Endothelial cell (in vitro differentiated cells): ENCODE results near the gene IGFBP6. TPM values are rescaled to one million over a fixed set of nuclear protein-coding genes. Genes with fewer than 3 reads are reported as not detected.

Source experiments
- DNase-seq: peaks from one replicate; pipeline ENCODE4 v3.0.0; 2021; ENCODE audit warnings: low spot score
- H3K27ac Mint-ChIP-seq: one replicate; pipeline ENCODE4 v1.8.0; 2021; ENCODE audit warnings: mixed read lengths, inconsistent platforms; ENCODE audit not compliant: unreplicated experiment
- H3K27me3 Mint-ChIP-seq: one replicate; pipeline ENCODE4 v1.8.0; 2021; ENCODE audit warnings: mild to moderate bottlenecking, moderate library complexity, mixed read lengths, inconsistent platforms; ENCODE audit not compliant: unreplicated experiment
- H3K36me3 Mint-ChIP-seq: one replicate; pipeline ENCODE4 v1.8.0; 2021; ENCODE audit warnings: mild to moderate bottlenecking, low read depth, mixed read lengths, inconsistent platforms; ENCODE audit not compliant: unreplicated experiment
- H3K4me1 Mint-ChIP-seq: one replicate; pipeline ENCODE4 v1.8.0; 2021; ENCODE audit warnings: mild to moderate bottlenecking, mixed read lengths, inconsistent platforms; ENCODE audit not compliant: unreplicated experiment
- H3K4me3 Mint-ChIP-seq: one replicate; pipeline ENCODE4 v1.8.0; 2021; ENCODE audit warnings: mild to moderate bottlenecking, mixed read lengths, inconsistent platforms; ENCODE audit not compliant: unreplicated experiment
- H3K9me3 Mint-ChIP-seq: one replicate; pipeline ENCODE4 v1.8.0; 2021; ENCODE audit warnings: mixed read lengths, inconsistent platforms; ENCODE audit not compliant: unreplicated experiment
- total RNA-seq: library from RNA; stranded (reverse); fragmentation: NEBNext Ultra II Directional; extraction: Animal tissue kit (Norgen Biotek cat#: 25700); gene quantifications from one replicate; pipeline ENCODE4 v1.2.1, GENCODE V29; 2021; ENCODE audit not compliant: unreplicated experiment
- TF ChIP-seq, protein P1 (sequence below): fragments of 200-600 bp; sonication (generic); IDR thresholded peaks from one replicate; pipeline ENCODE4 v1.5.0; 2021; ENCODE audit warnings: antibody characterized with exemption; ENCODE audit not compliant: unreplicated experiment

Gene IGFBP6
- total RNA-seq, 1 donor from 2014 or later = 21.1 TPM

DNA sequence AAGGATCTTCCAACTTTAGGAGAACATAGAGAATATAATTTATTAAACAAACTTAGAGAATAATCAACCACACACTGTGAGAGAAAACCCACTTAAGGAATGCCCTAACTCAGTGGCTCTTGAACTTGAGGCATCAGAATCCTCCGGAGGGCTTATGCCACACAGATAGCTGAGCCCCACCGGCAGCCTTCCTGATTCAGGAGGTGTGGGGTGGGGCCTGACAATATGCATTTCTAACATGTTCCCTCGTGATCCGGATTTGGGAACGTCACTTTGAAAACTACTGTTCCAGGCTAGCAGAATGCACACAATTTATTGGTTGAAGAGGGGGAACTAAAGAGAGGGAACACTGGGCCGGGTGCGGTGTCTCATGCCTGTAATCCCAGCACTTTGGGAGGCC is 3.8 kb downstream of the IGFBP6 start:
- Mint-ChIP-seq H3K9me3 (no peaks in the 10 kb centered on the region), H3K27me3 (peaks cover 15% of the 10 kb centered on the region), H3K36me3 (no peaks in the 10 kb centered on the region), H3K4me3 (peak overlapping the region; percentile 68), H3K27ac (no peak overlapping the region), H3K4me1 (peaks cover 54% of the 10 kb centered on the region)
- TF ChIP-seq, protein P1, sequence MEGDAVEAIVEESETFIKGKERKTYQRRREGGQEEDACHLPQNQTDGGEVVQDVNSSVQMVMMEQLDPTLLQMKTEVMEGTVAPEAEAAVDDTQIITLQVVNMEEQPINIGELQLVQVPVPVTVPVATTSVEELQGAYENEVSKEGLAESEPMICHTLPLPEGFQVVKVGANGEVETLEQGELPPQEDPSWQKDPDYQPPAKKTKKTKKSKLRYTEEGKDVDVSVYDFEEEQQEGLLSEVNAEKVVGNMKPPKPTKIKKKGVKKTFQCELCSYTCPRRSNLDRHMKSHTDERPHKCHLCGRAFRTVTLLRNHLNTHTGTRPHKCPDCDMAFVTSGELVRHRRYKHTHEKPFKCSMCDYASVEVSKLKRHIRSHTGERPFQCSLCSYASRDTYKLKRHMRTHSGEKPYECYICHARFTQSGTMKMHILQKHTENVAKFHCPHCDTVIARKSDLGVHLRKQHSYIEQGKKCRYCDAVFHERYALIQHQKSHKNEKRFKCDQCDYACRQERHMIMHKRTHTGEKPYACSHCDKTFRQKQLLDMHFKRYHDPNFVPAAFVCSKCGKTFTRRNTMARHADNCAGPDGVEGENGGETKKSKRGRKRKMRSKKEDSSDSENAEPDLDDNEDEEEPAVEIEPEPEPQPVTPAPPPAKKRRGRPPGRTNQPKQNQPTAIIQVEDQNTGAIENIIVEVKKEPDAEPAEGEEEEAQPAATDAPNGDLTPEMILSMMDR = no peak
- DNase-seq = no peak

- peak overlapping the region; percentile 80 for H3K27ac Mint-ChIP-seq
- DNase-seq = no peak
- no peaks in the 10 kb centered on the region for H3K9me3 Mint-ChIP-seq
- no peaks in the 10 kb centered on the region for H3K36me3 Mint-ChIP-seq
- H3K4me1 Mint-ChIP-seq = peaks cover 47% of the 10 kb centered on the region
- TF ChIP-seq, protein P1 = no peak
- peaks cover 10% of the 10 kb centered on the region for H3K27me3 Mint-ChIP-seq
- no peak overlapping the region for H3K4me3 Mint-ChIP-seq
Measured at GRCh38 chr12:53101931-53102781, 4.7 kb downstream of the IGFBP6 start.

- Mint-ChIP-seq H3K36me3 (no peaks in the 10 kb centered on the region), H3K4me1 (peaks cover 44% of the 10 kb centered on the region), H3K4me3 (peak within 1 kb of the TSS; percentile 50), H3K27ac (peak within 1 kb of the TSS; percentile 80), H3K27me3 (peaks cover 6% of the 10 kb centered on the region), H3K9me3 (no peaks in the 10 kb centered on the region)
- no peak for DNase-seq
- TF ChIP-seq, protein P1 = no peak
Measured at GRCh38 chr12:53102883-53103807, 5.7 kb downstream of the IGFBP6 start, which contains the start of gene SOAT2. Gene SOAT2 (plus strand): TSS chr12:53103486. CDS start chr12:53103578, 92 bp downstream.

DNA sequence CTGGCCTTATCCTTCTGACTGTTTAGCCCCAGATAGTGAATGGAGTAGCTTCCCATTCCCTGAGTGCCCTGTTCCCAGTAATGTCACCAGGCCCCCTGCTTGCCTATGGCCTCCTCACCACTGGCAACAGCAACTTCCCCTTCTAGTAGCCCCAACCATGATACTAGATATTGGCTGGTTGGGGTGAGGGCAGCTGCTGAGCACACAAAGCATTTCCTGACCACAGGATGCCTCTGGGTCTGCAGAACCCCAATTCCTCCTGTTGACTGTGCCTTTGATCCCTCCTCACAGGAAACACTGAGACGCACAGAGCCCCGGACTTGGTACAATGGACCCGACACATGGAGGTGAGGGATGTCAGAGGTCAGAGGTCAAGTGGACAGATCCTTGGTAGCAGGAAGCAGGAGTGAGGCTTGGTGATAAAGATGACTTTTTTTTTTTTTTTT is 6.4 kb downstream of the IGFBP6 start:
- no peak overlapping the region for H3K4me3 Mint-ChIP-seq
- no peak for DNase-seq
- H3K36me3 Mint-ChIP-seq = no peaks in the 10 kb centered on the region
- H3K9me3 Mint-ChIP-seq = no peaks in the 10 kb centered on the region
- peak overlapping the region; percentile 18 for H3K27ac Mint-ChIP-seq
- TF ChIP-seq, protein P1 = no peak
- peaks cover 6% of the 10 kb centered on the region for H3K27me3 Mint-ChIP-seq
- H3K4me1 Mint-ChIP-seq = peaks cover 36% of the 10 kb centered on the region
